MM.1S (cell line): ENCODE measurements around the gene SEM1.

Source experiments
- DNase-seq: peaks from one replicate; pipeline ENCODE4 v3.0.0-alpha.2; 2015
- H2AFZ ChIP-seq: fragments of 300-600 bp; sonication (generic); 2 replicates; pipeline ENCODE4 v1.6.0; 2016; ENCODE audit warnings: antibody characterized with exemption, low read length
- H3F3A ChIP-seq: fragments of 300-600 bp; sonication (generic); 2 replicates; pipeline ENCODE4 v1.6.1; 2016; ENCODE audit warnings: mild to moderate bottlenecking, antibody characterized with exemption, low read length, moderate library complexity, mixed read lengths; ENCODE audit not compliant: insufficient read depth
- H3K27ac ChIP-seq: fragments of 300-600 bp; sonication (generic); 2 replicates; pipeline ENCODE4 v1.5.1; 2016; ENCODE audit warnings: mild to moderate bottlenecking, low read length
- H3K27me3 ChIP-seq: fragments of 300-600 bp; sonication (generic); replicated peaks from 2 replicates; pipeline ENCODE4 v1.6.0; 2016; ENCODE audit warnings: low read length; ENCODE audit not compliant: insufficient read depth
- H3K36me3 ChIP-seq: fragments of 300-600 bp; sonication (generic); replicated peaks from 2 replicates; pipeline ENCODE4 v1.6.1; 2016; ENCODE audit warnings: mild to moderate bottlenecking, low read length, mixed read lengths; ENCODE audit not compliant: insufficient read depth
- H3K4me1 ChIP-seq: fragments of 300-600 bp; sonication (generic); 2 replicates; pipeline ENCODE4 v1.6.1; 2016; ENCODE audit warnings: low read length, mixed read lengths
- H3K4me2 ChIP-seq: fragments of 300-600 bp; sonication (generic); 2 replicates; pipeline ENCODE4 v1.6.0; 2016; ENCODE audit warnings: low read depth, low read length
- H3K4me3 ChIP-seq: fragments of 300-600 bp; sonication (generic); 2 replicates; pipeline ENCODE4 v1.5.1; 2016; ENCODE audit warnings: low read length, mixed read lengths
- H3K79me2 ChIP-seq: fragments of 300-600 bp; sonication (generic); 2 replicates; pipeline ENCODE4 v1.6.1; 2016; ENCODE audit warnings: mixed run types, low read length, mixed read lengths
- H3K9ac ChIP-seq: fragments of 300-600 bp; sonication (generic); 2 replicates; pipeline ENCODE4 v1.6.1; 2016; ENCODE audit warnings: low read length, mixed read lengths
- H3K9me2 ChIP-seq: fragments of 300-600 bp; sonication (generic); replicated peaks from 2 replicates; pipeline ENCODE4 v1.6.1; 2016; ENCODE audit warnings: mild to moderate bottlenecking, low read length, mixed read lengths; ENCODE audit not compliant: insufficient read depth
- H3K9me3 ChIP-seq: fragments of 300-600 bp; sonication (generic); replicated peaks from 2 replicates; pipeline ENCODE4 v1.6.1; 2016; ENCODE audit warnings: mild to moderate bottlenecking, low read length, mixed read lengths; ENCODE audit not compliant: insufficient read depth
- H4K20me1 ChIP-seq: fragments of 300-600 bp; sonication (generic); 2 replicates; pipeline ENCODE4 v1.6.1; 2016; ENCODE audit warnings: mild to moderate bottlenecking, low read length, moderate library complexity, mixed read lengths; ENCODE audit not compliant: insufficient read depth
- EZH2 ChIP-seq: fragments of 300-600 bp; sonication (generic); optimal IDR thresholded peaks from 2 replicates; pipeline ENCODE3; 2017; ENCODE audit warnings: low read depth, mild to moderate bottlenecking, antibody characterized with exemption, low read length, mixed read lengths
- EZH2phosphoT487 ChIP-seq: fragments of 300-600 bp; sonication (generic); IDR thresholded peaks from 2 replicates; pipeline ENCODE4 v1.6.1; 2018; ENCODE audit warnings: antibody characterized with exemption, low read length
- TF ChIP-seq, protein P1 (sequence below): fragments of 300-600 bp; sonication (generic); IDR thresholded peaks from 2 replicates; pipeline ENCODE4 v1.5.1; 2016; ENCODE audit warnings: antibody characterized with exemption, low read length, mixed read lengths

The SEM1 gene

DNA sequence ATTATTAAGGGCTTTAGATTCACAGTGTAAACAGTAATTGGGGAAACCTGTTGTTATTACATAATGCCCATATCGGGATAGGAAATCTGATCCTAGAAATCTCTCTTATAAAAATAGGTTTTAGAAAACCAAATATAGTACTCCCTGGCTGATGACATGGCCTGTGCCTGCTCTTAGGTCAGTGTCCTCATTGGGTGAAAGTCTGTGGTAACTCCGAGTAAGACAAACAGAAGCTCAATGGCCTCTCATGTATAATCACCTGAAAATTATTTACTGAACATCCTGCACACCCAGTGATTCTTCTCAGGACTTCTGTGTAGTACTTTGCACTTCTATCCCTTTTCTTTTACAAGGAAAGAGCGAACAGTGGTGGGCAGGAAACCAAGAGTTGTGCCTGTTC, 37.8 kb downstream of the SEM1 start:
- no peak overlapping the region for H3K27ac ChIP-seq
- no peaks in the 10 kb centered on the region for H3K9me3 ChIP-seq
- no peaks in the 10 kb centered on the region for H3K4me1 ChIP-seq
- no peaks in the 10 kb centered on the region for H4K20me1 ChIP-seq
- H3K9ac ChIP-seq = no peak overlapping the region
- H3K4me2 ChIP-seq = no peak overlapping the region
- no peaks in the 10 kb centered on the region for H3K36me3 ChIP-seq
- no peaks in the 10 kb centered on the region for H3K79me2 ChIP-seq
- no peak overlapping the region for H2AFZ ChIP-seq
- H3K27me3 ChIP-seq = no peaks in the 10 kb centered on the region
- no peak overlapping the region for H3K4me3 ChIP-seq
- TF ChIP-seq, protein P1, sequence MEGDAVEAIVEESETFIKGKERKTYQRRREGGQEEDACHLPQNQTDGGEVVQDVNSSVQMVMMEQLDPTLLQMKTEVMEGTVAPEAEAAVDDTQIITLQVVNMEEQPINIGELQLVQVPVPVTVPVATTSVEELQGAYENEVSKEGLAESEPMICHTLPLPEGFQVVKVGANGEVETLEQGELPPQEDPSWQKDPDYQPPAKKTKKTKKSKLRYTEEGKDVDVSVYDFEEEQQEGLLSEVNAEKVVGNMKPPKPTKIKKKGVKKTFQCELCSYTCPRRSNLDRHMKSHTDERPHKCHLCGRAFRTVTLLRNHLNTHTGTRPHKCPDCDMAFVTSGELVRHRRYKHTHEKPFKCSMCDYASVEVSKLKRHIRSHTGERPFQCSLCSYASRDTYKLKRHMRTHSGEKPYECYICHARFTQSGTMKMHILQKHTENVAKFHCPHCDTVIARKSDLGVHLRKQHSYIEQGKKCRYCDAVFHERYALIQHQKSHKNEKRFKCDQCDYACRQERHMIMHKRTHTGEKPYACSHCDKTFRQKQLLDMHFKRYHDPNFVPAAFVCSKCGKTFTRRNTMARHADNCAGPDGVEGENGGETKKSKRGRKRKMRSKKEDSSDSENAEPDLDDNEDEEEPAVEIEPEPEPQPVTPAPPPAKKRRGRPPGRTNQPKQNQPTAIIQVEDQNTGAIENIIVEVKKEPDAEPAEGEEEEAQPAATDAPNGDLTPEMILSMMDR = no peak
- TF ChIP-seq EZH2phosphoT487 = no peak
- TF ChIP-seq EZH2 = no peak
- DNase-seq = no peak
- no peaks in the 10 kb centered on the region for H3F3A ChIP-seq
- H3K9me2 ChIP-seq = no peaks in the 10 kb centered on the region

DNA sequence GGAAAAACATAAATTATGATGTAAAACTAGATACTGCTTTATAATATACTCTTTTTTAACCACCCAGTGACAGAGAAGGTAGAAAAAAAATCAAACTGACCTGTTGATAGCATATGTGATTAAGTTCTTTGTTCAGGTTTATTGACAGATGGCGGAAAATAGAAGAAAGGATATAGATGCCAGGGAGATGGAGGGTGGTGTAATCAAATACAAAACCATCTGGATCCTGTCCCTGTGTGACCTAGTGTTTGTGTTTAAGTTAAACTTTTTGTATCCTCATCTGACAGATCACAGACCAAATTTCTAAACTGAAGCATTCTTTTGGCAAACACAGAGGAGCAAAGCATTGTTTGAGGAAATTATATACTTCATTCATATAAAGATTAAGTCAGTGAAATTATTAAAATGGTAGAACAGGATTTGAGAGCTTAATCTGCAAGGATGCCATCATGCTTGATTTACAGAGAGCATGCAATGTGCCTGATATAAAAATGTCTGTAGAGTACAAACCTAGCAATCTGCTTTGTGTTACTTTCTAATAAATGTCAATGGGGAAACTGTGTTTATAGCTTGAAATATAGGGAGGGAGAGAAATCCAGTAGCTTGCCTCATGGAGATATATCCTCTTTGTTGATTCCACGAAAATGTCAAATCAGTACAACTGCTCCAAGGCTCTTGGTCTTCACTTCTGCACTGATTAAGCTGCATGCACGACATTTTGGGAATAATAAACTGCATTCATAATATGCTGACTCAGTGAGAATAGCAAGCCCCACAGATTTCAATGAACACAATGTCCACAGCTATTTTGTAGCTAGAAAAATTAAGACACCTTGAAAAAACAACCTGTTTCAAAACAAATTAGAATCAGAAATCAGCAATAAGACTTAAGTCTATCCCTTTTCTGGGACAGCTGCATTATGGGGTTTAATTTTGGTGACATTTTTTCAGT, 39.0 kb downstream of the SEM1 start:
- TF ChIP-seq, protein P1 = no peak
- TF ChIP-seq EZH2 = no peak
- TF ChIP-seq EZH2phosphoT487 = no peak
- Histone ChIP-seq H3F3A (no peaks in the 10 kb centered on the region), H4K20me1 (no peaks in the 10 kb centered on the region), H2AFZ (no peak overlapping the region), H3K4me3 (no peak overlapping the region), H3K27ac (no peak overlapping the region), H3K79me2 (no peaks in the 10 kb centered on the region), H3K27me3 (no peaks in the 10 kb centered on the region), H3K4me1 (no peaks in the 10 kb centered on the region), H3K9ac (no peak overlapping the region), H3K9me2 (no peaks in the 10 kb centered on the region), H3K4me2 (no peak overlapping the region), H3K9me3 (no peaks in the 10 kb centered on the region), H3K36me3 (no peaks in the 10 kb centered on the region)
- DNase-seq = no peak

DNA sequence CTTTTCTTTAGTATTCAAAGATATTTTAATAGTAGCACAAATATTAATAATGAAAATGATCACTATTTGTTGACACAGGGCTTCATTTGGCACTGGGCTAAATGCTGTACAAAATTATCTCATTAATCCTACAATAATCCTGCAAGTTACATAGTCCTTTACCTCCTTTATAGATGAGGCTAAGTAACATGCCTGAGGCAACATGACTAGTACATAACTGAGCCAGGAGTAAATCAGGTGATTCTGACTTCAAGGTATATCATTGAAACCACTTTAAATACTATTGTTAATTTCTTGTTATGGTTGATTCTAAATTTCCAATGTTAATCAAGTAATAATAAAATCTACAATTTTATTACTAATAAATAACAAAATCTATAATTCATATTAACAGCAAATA, 39.8 kb downstream of the SEM1 start:
- Histone ChIP-seq H3K9me3 (no peaks in the 10 kb centered on the region), H3F3A (no peaks in the 10 kb centered on the region), H3K9me2 (no peaks in the 10 kb centered on the region), H3K4me3 (no peak overlapping the region), H3K27ac (no peak overlapping the region), H3K9ac (no peak overlapping the region), H3K79me2 (no peaks in the 10 kb centered on the region), H4K20me1 (no peaks in the 10 kb centered on the region), H2AFZ (no peak overlapping the region), H3K4me1 (no peaks in the 10 kb centered on the region), H3K36me3 (no peaks in the 10 kb centered on the region), H3K4me2 (no peak overlapping the region), H3K27me3 (no peaks in the 10 kb centered on the region)
- DNase-seq = no peak
- TF ChIP-seq, protein P1 = no peak
- no peak for TF ChIP-seq EZH2
